Measurements from ENCODE around the gene INSL3. TPM values are rescaled to one million over a fixed set of nuclear protein-coding genes. Genes with fewer than 3 reads are reported as not detected.

The INSL3 gene, protein sequence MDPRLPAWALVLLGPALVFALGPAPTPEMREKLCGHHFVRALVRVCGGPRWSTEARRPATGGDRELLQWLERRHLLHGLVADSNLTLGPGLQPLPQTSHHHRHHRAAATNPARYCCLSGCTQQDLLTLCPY
- total RNA-seq = not detected
- 1 to 10 TPM in 1 of 2 donors, not detected in 1; 1.5 TPM for polyA plus RNA-seq
- long read RNA-seq, donor 1 = 0 reads
- long read RNA-seq, donor 2 = 0 reads
- long read RNA-seq, donor 3 = 0 reads
- long read RNA-seq, donor 4 = 0 reads
- long read RNA-seq, donor 5 = 0 reads

DNA sequence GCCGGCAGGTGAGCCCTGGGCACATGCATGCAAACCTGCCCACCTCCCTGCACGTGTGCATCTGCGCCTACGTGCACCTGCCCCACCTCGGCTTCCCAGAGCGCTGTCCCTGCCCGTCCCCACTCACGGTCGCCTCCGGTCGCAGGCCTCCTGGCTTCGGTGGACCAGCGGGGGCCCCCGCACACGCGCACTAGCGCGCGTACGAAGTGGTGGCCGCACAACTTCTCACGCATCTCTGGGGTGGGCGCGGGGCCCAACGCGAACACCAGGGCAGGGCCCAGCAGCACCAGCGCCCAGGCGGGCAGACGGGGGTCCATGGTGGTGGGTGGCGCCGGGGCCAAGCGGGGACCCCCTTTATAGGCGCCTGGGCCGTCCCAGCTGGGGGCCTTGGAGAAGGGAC, at the start of gene INSL3:
Gene INSL3, minus strand, starts transcription at position 330 of the 400 bp plus-strand sequence. Its CDS starts 13 bp downstream, at position 317.
- 63 to 82% methylated on average over 34 of the region's 34 CpGs for WGBS, 2 donors
- ATAC-seq (ENCODE audit: insufficient read depth, low FRiP score) (no peak), DNase-seq (no peak)
- TF ChIP-seq CTCF (IDR thresholded peaks at IDR 0.05; ENCODE audit: control extremely low read depth, extremely low read depth) = no peak
- H3K27ac ChIP-seq (ENCODE audit: low read depth in 1 of 2, low read length in 1 of 2) = no peak within 1 kb of the TSS
- peaks cover 0 to 2% (median 0%) of the 10 kb centered on the region in 4 donors for H3K9me3 ChIP-seq (ENCODE audit: control insufficient read depth in 4 of 4, insufficient read depth in 3 of 4, low read length in 3 of 4)
- H3K4me1 ChIP-seq (ENCODE audit: control insufficient read depth in 5 of 5, insufficient read depth in 5 of 5, low read length in 5 of 5) = no peaks in the 10 kb centered on the region
- no peaks in the 10 kb centered on the region for H3K27me3 ChIP-seq (ENCODE audit: control insufficient read depth in 3 of 3, insufficient read depth in 3 of 3, low read length in 2 of 3)
- no peaks in the 10 kb centered on the region for H3K36me3 ChIP-seq (ENCODE audit: control insufficient read depth in 4 of 4, insufficient read depth in 4 of 4, low read length in 4 of 4)
- H3K4me3 ChIP-seq = no peak within 1 kb of the TSS
- no peak within 1 kb of the TSS for H3K9ac ChIP-seq (ENCODE audit: insufficient read depth in 1 of 2, low read length in 2 of 2)

GRCh38 chr19:17869114-17869608, 47.8 kb upstream of the INSL3 start:
- no peak for TF ChIP-seq CTCF (IDR thresholded peaks at IDR 0.05; ENCODE audit: control extremely low read depth, extremely low read depth)
- Histone ChIP-seq H3K9ac (ENCODE audit: insufficient read depth in 1 of 2, low read length in 2 of 2) (no peak overlapping the region), H3K27me3 (ENCODE audit: control insufficient read depth in 3 of 3, insufficient read depth in 3 of 3, low read length in 2 of 3) (peaks cover 0 to 56% (median 32%) of the 10 kb centered on the region in 3 donors), H3K36me3 (ENCODE audit: control insufficient read depth in 4 of 4, insufficient read depth in 4 of 4, low read length in 4 of 4) (peaks cover 0 to 15% (median 3%) of the 10 kb centered on the region in 4 donors), H3K9me3 (ENCODE audit: control insufficient read depth in 4 of 4, insufficient read depth in 3 of 4, low read length in 3 of 4) (no peaks in the 10 kb centered on the region), H3K4me3 (no peak overlapping the region), H3K4me1 (ENCODE audit: control insufficient read depth in 5 of 5, insufficient read depth in 5 of 5, low read length in 5 of 5) (peaks cover 0 to 9% (median 0%) of the 10 kb centered on the region in 5 donors), H3K27ac (ENCODE audit: low read depth in 1 of 2, low read length in 1 of 2) (no peak overlapping the region)
- ATAC-seq (ENCODE audit: insufficient read depth, low FRiP score) (no peak), DNase-seq (no peak)
- WGBS, 2 donors = 55 to 69% methylated on average over 11 of the region's 11 CpGs

- peaks cover 0 to 51% (median 29%) of the 10 kb centered on the region in 3 donors for H3K27me3 ChIP-seq (ENCODE audit: control insufficient read depth in 3 of 3, insufficient read depth in 3 of 3, low read length in 2 of 3)
- no peaks in the 10 kb centered on the region for H3K9me3 ChIP-seq (ENCODE audit: control insufficient read depth in 4 of 4, insufficient read depth in 3 of 4, low read length in 3 of 4)
- no peak for ATAC-seq (ENCODE audit: insufficient read depth, low FRiP score)
- DNase-seq = no peak
- H3K4me3 ChIP-seq = no peak overlapping the region
- H3K27ac ChIP-seq (ENCODE audit: low read depth in 1 of 2, low read length in 1 of 2) = no peak overlapping the region
- 63 to 67% methylated on average over 6 of the region's 6 CpGs for whole genome bisulfite sequencing, 2 donors
- H3K4me1 ChIP-seq (ENCODE audit: control insufficient read depth in 5 of 5, insufficient read depth in 5 of 5, low read length in 5 of 5) = peaks cover 0 to 7% (median 0%) of the 10 kb centered on the region in 5 donors
- peaks cover 0 to 20% (median 6%) of the 10 kb centered on the region in 4 donors for H3K36me3 ChIP-seq (ENCODE audit: control insufficient read depth in 4 of 4, insufficient read depth in 4 of 4, low read length in 4 of 4)
- no peak overlapping the region for H3K9ac ChIP-seq (ENCODE audit: insufficient read depth in 1 of 2, low read length in 2 of 2)
- TF ChIP-seq CTCF (IDR thresholded peaks at IDR 0.05; ENCODE audit: control extremely low read depth, extremely low read depth) = no peak
Measured at GRCh38 chr19:17868669-17869068, 47.4 kb upstream of the INSL3 start.
